Esophagus (tissue), 2 donors: ENCODE measurements around the gene RIBC2. TPM values are rescaled to one million over a fixed set of nuclear protein-coding genes. Genes with fewer than 3 reads are reported as not detected.
A peak's percentile ranks its signal among the peaks of the same experiment; 100 is the strongest.

Experiments
- H3K27ac ChIP-seq, 2 donors: one replicate each; pipeline ENCODE4 v1.5.1; 2013; ENCODE audit warnings: low read depth in 2 of 2, mild to moderate bottlenecking in 2 of 2, inconsistent platforms in 1 of 2, low read length in 1 of 2, moderate library complexity in 1 of 2
- H3K27me3 ChIP-seq, 2 donors: one replicate each; pipeline ENCODE4 v1.6.1; 2013; ENCODE audit warnings: low read length in 2 of 2, control low read depth in 1 of 2, mild to moderate bottlenecking in 1 of 2; ENCODE audit not compliant: insufficient read depth in 2 of 2, control insufficient read depth in 1 of 2
- H3K36me3 ChIP-seq, 2 donors: one replicate each; pipeline ENCODE4 v1.6.1; 2013; ENCODE audit warnings: low read length in 1 of 2; ENCODE audit not compliant: control insufficient read depth in 2 of 2, insufficient read depth in 2 of 2
- H3K4me1 ChIP-seq, 2 donors: one replicate each; pipeline ENCODE4 v1.6.1; 2013; ENCODE audit warnings: low read length in 1 of 2; ENCODE audit not compliant: control insufficient read depth in 2 of 2, insufficient read depth in 2 of 2
- H3K4me3 ChIP-seq, 2 donors: one replicate each; pipeline ENCODE4 v1.5.1; 2013; ENCODE audit warnings: low read length in 2 of 2, mild to moderate bottlenecking in 2 of 2, low read depth in 1 of 2, moderate library complexity in 1 of 2
- H3K9me3 ChIP-seq, 2 donors: one replicate each; pipeline ENCODE4 v1.6.1; 2013; ENCODE audit warnings: mild to moderate bottlenecking in 2 of 2, low read depth in 1 of 2, low read length in 1 of 2, moderate library complexity in 1 of 2; ENCODE audit not compliant: control insufficient read depth in 2 of 2, insufficient read depth in 1 of 2
- WGBS, 2 donors: extraction: QIAGEN DNeasy Blood & Tissue Kit; methylation state at CpG; one replicate each; pipeline ENCODE4 v1.1.7; 2013; 5-methylcytosine and 5-hydroxymethylcytosine counted together
- polyA plus RNA-seq, 2 donors: library from polyadenylated mRNA; stranded (reverse); fragments of 200-250 nt; gene quantifications; one replicate each; pipeline ENCODE4 v1.2.3, GENCODE V29; 2013
- donor health status: healthy with polysubstance abuse.
- donor health status: Bipolar disorder and iron deficiency.

RIBC2 gene
- polyA plus RNA-seq, 2 donors = 1.3 to 1.5 TPM

DNA sequence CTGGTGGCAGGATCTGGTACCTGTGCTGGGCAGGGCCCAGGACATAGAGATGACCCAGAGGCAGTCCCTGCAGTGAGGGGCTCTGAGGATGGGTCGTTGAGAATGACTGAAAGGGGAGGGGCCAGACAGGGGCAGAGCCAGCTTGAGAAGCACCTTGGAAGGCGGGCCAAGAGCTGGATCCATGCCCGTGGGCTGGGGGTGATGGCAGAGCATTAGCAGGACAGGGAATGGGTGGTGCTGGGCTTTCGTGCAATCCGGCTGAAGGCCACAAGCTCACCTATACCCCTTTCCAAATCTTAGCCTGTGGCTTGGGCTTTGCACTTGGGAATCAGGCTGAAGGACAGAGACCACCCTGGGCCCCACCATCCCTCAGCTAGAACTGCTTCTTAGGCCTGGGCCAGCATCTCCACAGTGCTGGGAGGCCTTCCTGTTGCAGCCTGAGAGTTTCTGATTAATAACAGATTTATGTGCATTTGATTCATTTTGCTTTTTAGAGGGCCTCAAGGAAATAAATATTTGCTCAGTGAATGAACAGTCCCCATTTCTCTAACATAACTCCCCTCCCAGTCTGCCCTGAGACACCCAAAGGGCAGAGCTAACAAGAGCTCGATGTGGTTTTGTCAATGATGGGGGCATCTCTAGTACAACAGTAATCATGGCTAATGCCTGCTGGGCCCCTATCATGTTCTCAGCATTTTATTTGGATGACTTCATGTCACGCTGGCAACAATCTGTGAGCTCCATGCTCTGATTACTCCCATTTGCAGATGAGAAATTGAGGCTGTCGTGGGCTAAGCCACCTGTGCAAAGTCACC lies 39.3 kb downstream of the RIBC2 start:
- Histone ChIP-seq H3K9me3 (no peaks in the 10 kb centered on the region), H3K27me3 (no peaks in the 10 kb centered on the region), H3K4me1 (peaks cover 7 to 8% of the 10 kb centered on the region in 2 donors), H3K27ac (peak overlapping the region in 1 of 2 donors; percentile 18), H3K4me3 (no peak overlapping the region), H3K36me3 (no peaks in the 10 kb centered on the region)
- WGBS, 2 donors = 63 to 75% methylated on average over 8 of the region's 8 CpGs

GRCh38 chr22:45453764-45454163 lies 40.3 kb downstream of the RIBC2 start:
- peak overlapping the region in 1 of 2 donors; percentile 36 for H3K27ac ChIP-seq
- no peak overlapping the region for H3K4me3 ChIP-seq
- no peaks in the 10 kb centered on the region for H3K27me3 ChIP-seq
- peaks cover 3 to 7% of the 10 kb centered on the region in 2 donors for H3K4me1 ChIP-seq
- H3K9me3 ChIP-seq = no peaks in the 10 kb centered on the region
- H3K36me3 ChIP-seq = no peaks in the 10 kb centered on the region
- WGBS, 2 donors = 90 to 93% methylated on average over 6 of the region's 6 CpGs

DNA sequence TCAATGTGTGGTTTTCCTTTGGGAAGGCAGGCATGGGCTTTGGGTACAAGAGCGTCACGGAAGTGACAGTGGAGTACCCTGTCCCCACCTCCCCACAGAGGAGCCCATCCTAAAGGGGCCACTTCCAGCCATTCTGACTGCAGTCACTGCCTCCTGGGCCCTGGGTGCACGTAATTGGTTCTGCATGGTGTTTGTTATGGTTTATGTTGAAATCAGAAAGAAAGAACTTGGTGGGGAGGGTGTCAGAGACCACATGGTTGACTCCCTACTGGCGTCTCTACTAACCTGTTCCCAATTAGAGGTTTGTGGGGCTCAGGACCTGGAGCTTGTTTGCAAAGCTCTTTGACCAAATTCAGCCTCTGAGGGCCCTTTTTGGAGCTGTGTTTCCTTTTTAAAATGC lies 40.8 kb downstream of the RIBC2 start:
- Histone ChIP-seq H3K4me1 (peaks cover 3 to 7% of the 10 kb centered on the region in 2 donors), H3K27me3 (no peaks in the 10 kb centered on the region), H3K36me3 (no peaks in the 10 kb centered on the region), H3K4me3 (no peak overlapping the region), H3K27ac (no peak overlapping the region), H3K9me3 (no peaks in the 10 kb centered on the region)
- WGBS, 2 donors = 76 to 78% methylated on average over 4 of the region's 4 CpGs

DNA sequence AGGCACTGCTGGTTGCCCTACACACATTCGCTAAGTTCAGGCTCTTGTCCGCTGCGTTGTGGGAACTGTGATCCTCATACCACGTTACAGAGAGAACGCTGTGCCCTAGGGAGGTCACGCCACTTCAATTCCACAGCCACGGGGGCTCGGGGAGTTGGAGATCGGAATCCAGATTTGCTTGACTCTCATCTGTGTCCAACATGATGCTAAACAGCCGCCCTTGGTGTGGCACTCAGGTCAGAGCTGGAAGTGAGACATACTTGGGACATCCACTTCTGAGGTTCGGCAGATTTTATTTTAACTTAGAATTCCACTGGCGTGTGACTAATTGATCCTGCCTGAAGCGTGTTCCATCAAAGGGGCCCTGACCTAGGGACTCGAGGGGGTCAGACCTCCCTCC lies 41.7 kb downstream of the RIBC2 start:
- Histone ChIP-seq H3K4me1 (peaks cover 3 to 4% of the 10 kb centered on the region in 2 donors), H3K27ac (no peak overlapping the region), H3K36me3 (no peaks in the 10 kb centered on the region), H3K9me3 (no peaks in the 10 kb centered on the region), H3K27me3 (no peaks in the 10 kb centered on the region), H3K4me3 (no peak overlapping the region)
- WGBS, 2 donors = 79 to 84% methylated on average over 14 of the region's 14 CpGs

- no peaks in the 10 kb centered on the region for H3K9me3 ChIP-seq
- H3K27me3 ChIP-seq = no peaks in the 10 kb centered on the region
- H3K4me3 ChIP-seq = no peak overlapping the region
- H3K27ac ChIP-seq = no peak overlapping the region
- 82 to 93% methylated on average over 4 of the region's 4 CpGs for WGBS, 2 donors
- no peaks in the 10 kb centered on the region for H3K36me3 ChIP-seq
- H3K4me1 ChIP-seq = peaks cover 3% of the 10 kb centered on the region in 2 donors
Observed at GRCh38 chr22:45455621-45456020, 42.1 kb downstream of the RIBC2 start.

GRCh38 chr22:45456811-45457210 lies 43.3 kb downstream of the RIBC2 start:
- Histone ChIP-seq H3K27me3 (no peaks in the 10 kb centered on the region), H3K4me3 (no peak overlapping the region), H3K4me1 (peaks cover 2 to 3% of the 10 kb centered on the region in 2 donors), H3K36me3 (no peaks in the 10 kb centered on the region), H3K27ac (no peak overlapping the region), H3K9me3 (no peaks in the 10 kb centered on the region)
- 81 to 91% methylated on average over 8 of the region's 8 CpGs for WGBS, 2 donors

DNA sequence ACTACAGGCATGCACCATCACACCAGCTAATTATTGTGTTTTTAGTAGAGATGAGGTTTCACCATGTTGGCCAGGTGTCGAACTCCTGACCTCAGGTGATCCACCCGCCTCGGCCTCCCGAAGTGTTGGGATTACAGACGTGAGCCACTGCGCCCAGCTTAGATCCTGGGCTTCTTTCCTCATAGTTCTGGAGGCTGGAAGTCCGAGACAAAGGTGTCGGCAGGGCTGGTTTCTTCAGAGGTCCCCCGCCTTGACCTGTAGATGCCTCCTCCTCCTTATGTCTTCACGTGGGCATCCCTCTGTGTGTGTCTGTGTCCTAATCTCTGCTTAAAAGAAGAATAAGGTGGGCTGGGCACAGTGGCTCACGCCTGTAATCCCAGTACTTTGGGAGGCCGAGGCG lies 45.0 kb downstream of the RIBC2 start:
- WGBS, 2 donors = 96% methylated on average over 13 of the region's 13 CpGs
- Histone ChIP-seq H3K27me3 (no peaks in the 10 kb centered on the region), H3K4me1 (peaks cover 0 to 2% of the 10 kb centered on the region in 2 donors), H3K36me3 (no peaks in the 10 kb centered on the region), H3K27ac (no peak overlapping the region), H3K9me3 (no peaks in the 10 kb centered on the region), H3K4me3 (no peak overlapping the region)

GRCh38 chr22:45459235-45459634 lies 45.7 kb downstream of the RIBC2 start:
- WGBS, 2 donors = 89 to 90% methylated on average over 8 of the region's 8 CpGs
- Histone ChIP-seq H3K4me1 (peaks cover 0 to 2% of the 10 kb centered on the region in 2 donors), H3K4me3 (no peak overlapping the region), H3K27ac (peak overlapping the region in 1 of 2 donors; percentile 43), H3K36me3 (no peaks in the 10 kb centered on the region), H3K27me3 (no peaks in the 10 kb centered on the region), H3K9me3 (no peaks in the 10 kb centered on the region)

GRCh38 chr22:45460288-45461109 lies 47.0 kb downstream of the RIBC2 start:
- H3K27ac ChIP-seq = peak overlapping the region in 1 of 2 donors; percentile 11
- H3K9me3 ChIP-seq = no peaks in the 10 kb centered on the region
- 63 to 69% methylated on average over 14 of the region's 14 CpGs for WGBS, 2 donors
- no peaks in the 10 kb centered on the region for H3K36me3 ChIP-seq
- H3K4me1 ChIP-seq = peaks cover 0 to 2% of the 10 kb centered on the region in 2 donors
- H3K4me3 ChIP-seq = no peak overlapping the region
- H3K27me3 ChIP-seq = no peaks in the 10 kb centered on the region
